Muscle layer of duodenum (tissue), 2 donors: ENCODE measurements around the gene RFPL2.
"Not testable (repeated sequence)": the region's sequence is repeated elsewhere in the genome, so short reads cannot be mapped to it uniquely, and the experiment has no call there.

ENCODE experiments used
- H3K27ac ChIP-seq: one replicate; pipeline ENCODE4 v1.7.0; 2013; ENCODE audit warnings: mild to moderate bottlenecking, low read length
- H3K27me3 ChIP-seq: one replicate; pipeline ENCODE4 v1.7.0; 2013; ENCODE audit warnings: low read depth, mild to moderate bottlenecking, control low read depth, low read length
- H3K36me3 ChIP-seq, 2 donors: one replicate each; pipeline ENCODE4 v1.7.0; 2013; ENCODE audit warnings: low read length in 2 of 2, control low read depth in 1 of 2, mild to moderate bottlenecking in 1 of 2; ENCODE audit not compliant: insufficient read depth in 2 of 2, control insufficient read depth in 1 of 2
- H3K4me1 ChIP-seq, 2 donors: one replicate each; pipeline ENCODE4 v1.7.0; 2013; ENCODE audit warnings: low read length in 2 of 2, mild to moderate bottlenecking in 2 of 2, control low read depth in 1 of 2, moderate library complexity in 1 of 2; ENCODE audit not compliant: insufficient read depth in 2 of 2, control insufficient read depth in 1 of 2
- H3K4me3 ChIP-seq, 2 donors: one replicate each; pipeline ENCODE4 v1.7.0; 2013; ENCODE audit warnings: low read length in 2 of 2, low read depth in 1 of 2, mild to moderate bottlenecking in 1 of 2
- H3K9me3 ChIP-seq, 2 donors: one replicate each; pipeline ENCODE4 v1.7.0; 2013; ENCODE audit warnings: low read length in 2 of 2, control low read depth in 1 of 2, mild to moderate bottlenecking in 1 of 2; ENCODE audit not compliant: control insufficient read depth in 1 of 2
- donor health status: healthy.

Gene RFPL2

DNA sequence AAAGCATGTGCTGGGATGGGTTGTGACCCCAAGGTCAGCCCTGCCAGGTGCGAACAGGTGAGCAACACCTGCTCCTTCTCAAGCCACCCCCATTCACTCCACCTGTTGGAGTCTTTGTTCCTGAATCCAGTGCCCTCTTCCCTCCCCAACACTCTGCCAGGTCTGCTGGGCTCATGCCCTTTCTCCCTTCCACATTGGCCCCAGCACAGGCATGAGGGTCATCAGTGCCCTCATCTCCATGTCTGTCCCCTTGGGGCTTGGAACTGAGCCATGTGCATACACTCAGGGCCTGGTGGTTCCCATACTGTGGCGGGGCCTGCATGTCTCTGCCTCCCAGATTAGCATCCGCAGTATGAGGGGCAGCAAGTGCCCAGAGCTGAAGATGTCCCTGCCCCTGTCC, 19.1 kb downstream of the RFPL2 start:
- Histone ChIP-seq H3K27me3 (no peaks in the 10 kb centered on the region), H3K4me3 (no peak overlapping the region), H3K27ac (no peak overlapping the region), H3K4me1 (no peaks in the 10 kb centered on the region), H3K9me3 (no peaks in the 10 kb centered on the region), H3K36me3 (no peaks in the 10 kb centered on the region)

DNA sequence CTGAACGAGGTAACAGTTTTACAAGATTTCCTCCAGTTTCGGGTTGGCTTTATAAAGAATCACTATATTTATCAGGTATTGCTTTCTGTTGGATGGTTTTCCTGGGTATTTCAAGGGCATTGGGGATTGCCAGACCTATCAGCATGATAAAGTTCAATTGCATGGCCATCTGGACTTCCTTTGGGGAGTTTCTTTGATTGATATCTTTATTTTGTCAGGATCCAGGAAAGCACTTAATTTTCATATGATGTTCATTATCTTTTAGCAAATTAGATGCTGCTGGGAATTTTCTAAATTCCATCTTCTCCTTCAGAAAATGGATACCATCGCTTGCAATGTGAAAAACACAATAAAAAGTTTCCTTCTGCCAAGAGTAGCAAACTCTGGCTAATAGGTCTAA, 21.2 kb downstream of the RFPL2 start:
- no peaks in the 10 kb centered on the region for H3K27me3 ChIP-seq

GRCh38 chr22:32181043-32181442, 23.8 kb downstream of the RFPL2 start:
- Histone ChIP-seq H3K9me3 (peaks cover 0 to 3% of the 10 kb centered on the region in 2 donors), H3K27me3 (peaks cover 4% of the 10 kb centered on the region), H3K4me1 (no peaks in the 10 kb centered on the region), H3K27ac (no peak overlapping the region), H3K4me3 (no peak overlapping the region), H3K36me3 (no peaks in the 10 kb centered on the region)

More for the DNA sequence above, 21.2 kb downstream of the RFPL2 start:
- no peak overlapping the region for H3K27ac ChIP-seq
- H3K4me3 ChIP-seq = no peak overlapping the region
- no peaks in the 10 kb centered on the region for H3K4me1 ChIP-seq
- no peaks in the 10 kb centered on the region for H3K9me3 ChIP-seq
- no peaks in the 10 kb centered on the region for H3K36me3 ChIP-seq

DNA sequence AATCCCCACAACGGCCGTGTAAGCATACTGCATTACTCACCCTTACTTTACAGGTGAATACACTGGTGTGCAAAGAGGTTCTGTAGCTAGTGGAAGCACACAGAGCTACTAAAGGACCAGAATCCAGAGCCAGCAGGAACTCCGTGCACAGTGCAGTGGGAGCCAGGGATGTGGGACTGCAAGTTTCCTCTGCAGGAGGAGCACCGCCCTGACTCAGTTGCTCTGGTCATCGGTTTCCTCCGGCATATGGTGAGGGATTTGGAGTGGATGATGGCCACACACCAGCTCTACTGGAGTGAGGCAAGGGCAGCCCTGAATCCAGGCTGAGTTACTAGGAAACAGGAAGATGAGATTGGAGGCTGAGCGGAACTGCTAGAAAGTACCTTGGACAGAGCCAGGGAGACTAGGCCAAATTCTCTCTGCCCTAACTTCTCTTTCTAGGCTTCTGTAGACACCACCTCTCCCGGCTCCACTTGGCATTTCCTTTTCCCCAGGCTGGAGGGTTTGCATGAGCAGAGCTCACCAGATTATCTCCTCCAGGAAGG, 27.6 kb downstream of the RFPL2 start:
- no peaks in the 10 kb centered on the region for H3K36me3 ChIP-seq
- peaks cover 7% of the 10 kb centered on the region for H3K27me3 ChIP-seq
- H3K9me3 ChIP-seq = peaks cover 0 to 3% of the 10 kb centered on the region in 2 donors
- no peak overlapping the region for H3K4me3 ChIP-seq
- H3K27ac ChIP-seq = no peak overlapping the region
- H3K4me1 ChIP-seq = no peaks in the 10 kb centered on the region

GRCh38 chr22:32175683-32176644, 28.9 kb downstream of the RFPL2 start:
- Histone ChIP-seq H3K4me3 (no peak overlapping the region), H3K36me3 (no peaks in the 10 kb centered on the region)

DNA sequence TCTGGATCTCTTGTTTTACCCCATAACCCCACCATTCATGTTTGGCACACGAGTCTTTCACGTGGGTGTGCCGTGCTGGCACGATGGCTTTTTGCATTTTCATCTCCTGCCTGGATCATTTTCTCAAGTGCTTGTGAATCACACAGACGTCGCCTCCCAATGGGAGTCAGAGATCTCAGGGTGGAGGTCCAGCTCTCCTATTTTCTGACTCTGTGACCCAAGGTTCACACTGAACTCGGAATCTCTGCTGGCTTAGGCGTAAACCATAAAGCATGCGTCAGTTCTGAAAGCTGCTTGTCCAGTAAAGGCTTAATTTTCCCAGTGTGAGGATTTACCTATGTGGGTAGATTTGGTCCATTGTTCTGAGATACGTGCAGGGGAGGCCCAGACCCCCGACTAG, 29.8 kb downstream of the RFPL2 start:
- no peak overlapping the region for H3K4me3 ChIP-seq
- H3K27me3 ChIP-seq = peaks cover 7% of the 10 kb centered on the region
- no peak overlapping the region for H3K27ac ChIP-seq
- no peaks in the 10 kb centered on the region for H3K4me1 ChIP-seq
- peaks cover 0 to 3% of the 10 kb centered on the region in 2 donors for H3K9me3 ChIP-seq
- no peaks in the 10 kb centered on the region for H3K36me3 ChIP-seq

More at GRCh38 chr22:32175683-32176644, 28.9 kb downstream of the RFPL2 start:
- no peak overlapping the region for H3K27ac ChIP-seq
- peaks cover 0 to 3% of the 10 kb centered on the region in 2 donors for H3K9me3 ChIP-seq
- no peaks in the 10 kb centered on the region for H3K4me1 ChIP-seq
- H3K27me3 ChIP-seq = peaks cover 7% of the 10 kb centered on the region

GRCh38 chr22:32165681-32166080, 39.2 kb downstream of the RFPL2 start:
- Histone ChIP-seq H3K27ac (no peak overlapping the region), H3K36me3 (no peaks in the 10 kb centered on the region), H3K9me3 (no peaks in the 10 kb centered on the region), H3K27me3 (no peaks in the 10 kb centered on the region), H3K4me3 (no peak overlapping the region), H3K4me1 (no peaks in the 10 kb centered on the region)

- no peak overlapping the region for H3K27ac ChIP-seq
- no peak overlapping the region for H3K4me3 ChIP-seq
- no peaks in the 10 kb centered on the region for H3K27me3 ChIP-seq
- no peaks in the 10 kb centered on the region for H3K36me3 ChIP-seq
- no peaks in the 10 kb centered on the region for H3K9me3 ChIP-seq
- H3K4me1 ChIP-seq = no peaks in the 10 kb centered on the region
Observed at GRCh38 chr22:32164075-32164860, 40.6 kb downstream of the RFPL2 start.

DNA sequence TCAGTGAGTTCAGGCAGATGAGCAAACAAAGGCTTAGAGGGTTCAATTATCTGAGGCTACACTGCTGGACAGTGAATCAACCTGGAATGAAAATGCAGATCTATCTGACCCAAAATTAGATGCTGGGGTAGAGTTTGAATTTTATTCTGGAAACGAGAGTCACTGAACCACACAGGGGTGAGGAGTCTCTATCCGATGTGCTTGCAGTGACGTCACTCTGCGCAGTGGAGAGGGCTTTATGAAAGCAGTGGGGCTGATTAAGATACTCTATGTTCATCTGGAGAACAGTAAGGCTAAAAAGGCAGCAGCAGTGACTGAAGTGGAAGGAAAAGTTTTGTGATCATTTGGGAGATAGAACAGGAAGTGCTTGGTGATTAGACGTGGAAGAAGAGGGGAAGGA, 44.5 kb downstream of the RFPL2 start:
- H3K36me3 ChIP-seq, H3K27ac ChIP-seq, H3K4me3 ChIP-seq, H3K4me1 ChIP-seq, H3K27me3 ChIP-seq, H3K9me3 ChIP-seq: not testable (repeated sequence)

DNA sequence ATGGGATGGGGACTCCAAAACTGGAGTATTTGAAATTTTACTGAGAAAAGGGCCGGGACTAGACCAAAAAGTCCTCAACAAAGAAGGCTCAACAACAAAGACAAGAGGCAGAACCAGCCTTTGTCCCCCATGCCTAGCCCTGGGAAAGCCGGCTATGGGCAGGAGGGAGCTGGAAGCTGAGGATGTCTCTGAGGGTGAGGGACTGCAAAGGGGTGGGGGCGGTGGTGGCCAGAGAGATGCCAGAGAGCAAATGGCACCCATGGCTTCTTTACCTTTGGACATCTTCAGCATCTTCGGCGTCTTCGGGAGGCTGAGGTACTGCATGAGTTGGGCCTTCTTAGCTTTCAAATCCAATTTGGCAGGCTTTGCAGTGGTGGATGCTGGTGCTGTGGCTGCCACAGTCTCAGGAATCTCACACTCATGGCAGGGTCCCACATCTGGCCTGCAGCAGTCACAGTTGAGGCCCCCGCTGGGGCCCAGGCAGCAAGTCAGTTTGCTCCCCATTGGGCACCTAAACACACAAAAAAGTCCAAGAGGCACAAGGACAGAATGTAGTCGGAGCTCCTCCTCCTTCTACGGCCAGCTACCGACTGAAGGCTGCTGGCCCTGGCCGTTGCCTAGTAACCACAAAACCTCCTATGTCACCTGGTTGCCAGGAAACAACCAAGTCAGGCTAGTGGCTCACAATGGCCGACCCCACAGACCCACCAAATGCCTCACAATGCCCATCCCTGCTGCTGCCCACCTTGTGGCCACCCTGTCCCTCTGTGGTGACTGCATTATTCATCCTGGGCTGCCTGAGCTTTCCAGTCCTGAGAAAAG, 46.0 kb downstream of the RFPL2 start, which contains the start of gene C22orf42:
TSS of gene C22orf42 (minus strand) at position 592 of the 822 bp plus-strand sequence. CDS start at position 504, 88 bp downstream.
- Histone ChIP-seq H3K36me3 (no peaks in the 10 kb centered on the region), H3K27me3 (no peaks in the 10 kb centered on the region), H3K4me3 (no peak within 1 kb of the TSS), H3K27ac (no peak within 1 kb of the TSS), H3K9me3 (no peaks in the 10 kb centered on the region), H3K4me1 (no peaks in the 10 kb centered on the region)
